CD14-positive monocyte (primary cell): ENCODE results near the gene CDCP2. TPM values are rescaled to one million over a fixed set of nuclear protein-coding genes. Genes with fewer than 3 reads are reported as not detected.

Experiments used
- DNase-seq, 3 donors: peaks; one replicate each; pipeline ENCODE4 v3.0.0-alpha.2; 2011 to 2022
- H2AFZ ChIP-seq: 2 replicates; pipeline ENCODE4 v1.6.0; 2012; ENCODE audit warnings: mild to moderate bottlenecking, low read depth, low read length, inconsistent platforms; ENCODE audit not compliant: insufficient read depth, poor library complexity, severe bottlenecking
- H3K27ac ChIP-seq, 2 donors: 1 replicate in 1 of 2; 2 replicates in 1 of 2; pipeline ENCODE4 v1.5.1; 2012 to 2013; ENCODE audit warnings: low read length in 2 of 2, control low read depth in 1 of 2, inconsistent platforms in 1 of 2, low read depth in 1 of 2, mild to moderate bottlenecking in 1 of 2
- H3K27me3 ChIP-seq, 2 donors: one replicate each; pipeline versions ENCODE4 v1.6.0 to v1.6.1; 2011 to 2013; ENCODE audit warnings: low read length in 2 of 2; ENCODE audit not compliant: control insufficient read depth in 2 of 2, insufficient read depth in 2 of 2
- H3K36me3 ChIP-seq, 2 donors: replicated peaks in 1 of 2; 1 replicate in 1 of 2; 2 replicates in 1 of 2; pipeline versions ENCODE4 v1.5.1 to v1.6.1; 2012 to 2013; ENCODE audit warnings: low read length in 2 of 2, control low read depth in 1 of 2, inconsistent platforms in 1 of 2, mild to moderate bottlenecking in 1 of 2; ENCODE audit not compliant: insufficient read depth in 2 of 2, control insufficient read depth in 1 of 2
- H3K4me1 ChIP-seq, 2 donors: 1 replicate in 1 of 2; 2 replicates in 1 of 2; pipeline versions ENCODE4 v1.5.1 to v1.6.1; 2012 to 2013; ENCODE audit warnings: low read length in 2 of 2, control low read depth in 1 of 2, inconsistent platforms in 1 of 2, mild to moderate bottlenecking in 1 of 2, moderate library complexity in 1 of 2; ENCODE audit not compliant: insufficient read depth in 2 of 2, control insufficient read depth in 1 of 2
- H3K4me2 ChIP-seq: replicated peaks from 2 replicates; pipeline ENCODE3; 2012; ENCODE audit warnings: low read length, moderate library complexity, mild to moderate bottlenecking; ENCODE audit not compliant: poor library complexity, severe bottlenecking; ENCODE audit errors: extremely low read depth
- H3K4me3 ChIP-seq, 3 experiments: fragments of 200-600 bp in 1 of 3; sonication (generic) in 1 of 3; replicated peaks in 1 of 3; 1 replicate in 2 of 3; 2 replicates in 1 of 3; pipeline ENCODE4 v1.5.1; 2011 to 2013; ENCODE audit warnings: low read length in 3 of 3, mild to moderate bottlenecking in 3 of 3, control low read depth in 2 of 3, low read depth in 2 of 3, inconsistent platforms in 1 of 3, moderate library complexity in 1 of 3
- H3K79me2 ChIP-seq: 2 replicates; pipeline ENCODE4 v1.6.0; 2012; ENCODE audit warnings: mild to moderate bottlenecking, control low read depth, inconsistent platforms, low read length, moderate library complexity; ENCODE audit not compliant: insufficient read depth
- H3K9ac ChIP-seq: 2 replicates; pipeline ENCODE4 v1.6.0; 2017; ENCODE audit warnings: low read length, mild to moderate bottlenecking; ENCODE audit not compliant: insufficient read depth, poor library complexity, severe bottlenecking
- H3K9me3 ChIP-seq, 2 donors: replicated peaks in 1 of 2; 1 replicate in 1 of 2; 2 replicates in 1 of 2; pipeline versions ENCODE4 v1.5.1 to v1.6.1; 2012 to 2013; ENCODE audit warnings: low read length in 2 of 2, control low read depth in 1 of 2; ENCODE audit not compliant: control insufficient read depth in 1 of 2, insufficient read depth in 1 of 2
- H4K20me1 ChIP-seq: 2 replicates; pipeline ENCODE4 v1.6.0; 2012; ENCODE audit warnings: mild to moderate bottlenecking, low read length, control low read depth, moderate library complexity; ENCODE audit not compliant: insufficient read depth
- H3K27ac Mint-ChIP-seq, 7 donors: one replicate each; pipeline ENCODE4 v1.8.0; 2020; ENCODE audit warnings: mild to moderate bottlenecking in 7 of 7, mixed read lengths in 7 of 7, moderate library complexity in 6 of 7, inconsistent platforms in 2 of 7
- H3K27me3 Mint-ChIP-seq, 3 donors: one replicate each; pipeline ENCODE4 v1.8.0; 2021 to 2022; ENCODE audit warnings: low read depth in 3 of 3, mild to moderate bottlenecking in 3 of 3, mixed read lengths in 3 of 3, moderate library complexity in 3 of 3, inconsistent platforms in 1 of 3
- H3K36me3 Mint-ChIP-seq, 2 donors: one replicate each; pipeline ENCODE4 v1.8.0; 2020; ENCODE audit warnings: mixed read lengths in 2 of 2, inconsistent platforms in 1 of 2, mild to moderate bottlenecking in 1 of 2
- H3K4me1 Mint-ChIP-seq: one replicate; pipeline ENCODE4 v1.8.0; 2020; ENCODE audit warnings: mild to moderate bottlenecking, mixed read lengths
- H3K4me3 Mint-ChIP-seq, 2 donors: one replicate each; pipeline ENCODE4 v1.8.0; 2020; ENCODE audit warnings: mild to moderate bottlenecking in 2 of 2, mixed read lengths in 2 of 2, moderate library complexity in 1 of 2
- H3K9me3 Mint-ChIP-seq, 7 donors: one replicate each; pipeline ENCODE4 v1.8.0; 2020 to 2022; ENCODE audit warnings: mixed read lengths in 7 of 7, mild to moderate bottlenecking in 6 of 7, moderate library complexity in 6 of 7, inconsistent platforms in 2 of 7
- WGBS: methylation state at CpG from one replicate; pipeline ENCODE4 v1.1.5; 2013; ENCODE audit warnings: missing lambda C conversion rate; ENCODE audit not compliant: insufficient coverage; 5-methylcytosine and 5-hydroxymethylcytosine counted together
- intact Hi-C, 2 donors: fragments of 100-400 bp; cut with micrococcal nuclease; formaldehyde crosslinking; loops; one replicate each; pipeline versions ENCODE4 v1.15.0 to v1.15.1; 2023
- polyA plus RNA-seq, 3 donors: library from polyadenylated mRNA; depleted of rRNA in 1 of 3; unstranded in 2 of 3; stranded (reverse) in 1 of 3; fragments of 300-500 nt in 2 of 3; fragments of >200 nt in 1 of 3; fragmentation: Illumina TruSeq in 2 of 3; gene quantifications; 1 replicate in 2 of 3; 2 replicates in 1 of 3; pipeline ENCODE4 v1.2.3, GENCODE V29; 2012 to 2021
- TF ChIP-seq, protein P1 (sequence below): fragments of 200-600 bp; IDR thresholded peaks from one replicate; pipeline ENCODE4 v1.8.0; 2022; ENCODE audit warnings: antibody characterized with exemption, mild to moderate bottlenecking

CDCP2 gene
- polyA plus RNA-seq, 3 donors = 0.09 TPM; not detected in 2

DNA sequence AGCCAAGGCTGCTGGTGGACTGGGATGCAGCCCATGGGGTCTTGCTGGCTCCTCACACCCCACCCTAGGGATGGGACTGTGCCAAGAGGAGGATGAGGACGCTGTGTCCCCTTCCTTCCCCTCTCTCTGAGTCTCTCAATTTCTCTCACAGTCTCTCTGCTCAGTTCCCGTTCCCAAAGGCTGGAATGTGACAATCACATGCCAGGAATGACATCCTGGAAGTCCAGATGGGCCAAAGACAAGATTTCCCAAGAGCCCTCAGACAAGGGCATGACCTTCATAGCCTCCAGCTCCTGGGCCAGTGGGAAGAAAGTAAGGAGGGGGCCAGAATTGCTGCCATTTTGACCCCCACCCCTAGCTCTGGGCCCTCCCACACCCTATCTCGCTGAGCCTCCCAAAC is 7.6 kb upstream of the CDCP2 start:
- 100% methylated on average over 1 of the region's 3 CpGs for WGBS
- Histone ChIP-seq H3K4me1 (no peaks in the 10 kb centered on the region), H3K9me3 (no peaks in the 10 kb centered on the region), H4K20me1 (no peaks in the 10 kb centered on the region), H3K79me2 (no peaks in the 10 kb centered on the region), H3K27me3 (no peaks in the 10 kb centered on the region), H3K4me3 (no peak overlapping the region), H3K4me2 (no peak overlapping the region), H2AFZ (no peak overlapping the region), H3K36me3 (no peaks in the 10 kb centered on the region), H3K9ac (no peak overlapping the region), H3K27ac (no peak overlapping the region)
- no peak overlapping the region for H3K4me3 Mint-ChIP-seq
- H3K36me3 Mint-ChIP-seq = no peaks in the 10 kb centered on the region
- peak overlapping the region in 1 of 7 donors; percentile 1 for H3K27ac Mint-ChIP-seq
- TF ChIP-seq, protein P1, sequence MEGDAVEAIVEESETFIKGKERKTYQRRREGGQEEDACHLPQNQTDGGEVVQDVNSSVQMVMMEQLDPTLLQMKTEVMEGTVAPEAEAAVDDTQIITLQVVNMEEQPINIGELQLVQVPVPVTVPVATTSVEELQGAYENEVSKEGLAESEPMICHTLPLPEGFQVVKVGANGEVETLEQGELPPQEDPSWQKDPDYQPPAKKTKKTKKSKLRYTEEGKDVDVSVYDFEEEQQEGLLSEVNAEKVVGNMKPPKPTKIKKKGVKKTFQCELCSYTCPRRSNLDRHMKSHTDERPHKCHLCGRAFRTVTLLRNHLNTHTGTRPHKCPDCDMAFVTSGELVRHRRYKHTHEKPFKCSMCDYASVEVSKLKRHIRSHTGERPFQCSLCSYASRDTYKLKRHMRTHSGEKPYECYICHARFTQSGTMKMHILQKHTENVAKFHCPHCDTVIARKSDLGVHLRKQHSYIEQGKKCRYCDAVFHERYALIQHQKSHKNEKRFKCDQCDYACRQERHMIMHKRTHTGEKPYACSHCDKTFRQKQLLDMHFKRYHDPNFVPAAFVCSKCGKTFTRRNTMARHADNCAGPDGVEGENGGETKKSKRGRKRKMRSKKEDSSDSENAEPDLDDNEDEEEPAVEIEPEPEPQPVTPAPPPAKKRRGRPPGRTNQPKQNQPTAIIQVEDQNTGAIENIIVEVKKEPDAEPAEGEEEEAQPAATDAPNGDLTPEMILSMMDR = no peak
- peaks cover 5% of the 10 kb centered on the region for H3K4me1 Mint-ChIP-seq
- H3K27me3 Mint-ChIP-seq = peaks cover 0 to 3% (median 0%) of the 10 kb centered on the region in 3 donors
- H3K9me3 Mint-ChIP-seq = peaks cover 0 to 4% (median 1%) of the 10 kb centered on the region in 7 donors
- DNase-seq = no peak
- intact Hi-C loops = no loop called here

- Histone ChIP-seq H2AFZ (no peak overlapping the region), H3K9ac (no peak overlapping the region), H3K27ac (no peak overlapping the region), H3K79me2 (no peaks in the 10 kb centered on the region), H4K20me1 (no peaks in the 10 kb centered on the region), H3K4me2 (no peak overlapping the region), H3K27me3 (no peaks in the 10 kb centered on the region), H3K4me3 (no peak overlapping the region), H3K4me1 (no peaks in the 10 kb centered on the region), H3K36me3 (no peaks in the 10 kb centered on the region), H3K9me3 (no peaks in the 10 kb centered on the region)
- DNase-seq = no peak
- intact Hi-C loops = no loop called here
- 71% methylated on average over 3 of the region's 4 CpGs for WGBS
- H3K9me3 Mint-ChIP-seq = peaks cover 0 to 6% (median 1%) of the 10 kb centered on the region in 7 donors
- peaks cover 5% of the 10 kb centered on the region for H3K4me1 Mint-ChIP-seq
- H3K4me3 Mint-ChIP-seq = no peak overlapping the region
- peaks cover 0 to 3% (median 0%) of the 10 kb centered on the region in 3 donors for H3K27me3 Mint-ChIP-seq
- peak overlapping the region in 1 of 7 donors; percentile 1 for H3K27ac Mint-ChIP-seq
- no peaks in the 10 kb centered on the region for H3K36me3 Mint-ChIP-seq
- TF ChIP-seq, protein P1 = no peak
Observed at GRCh38 chr1:54159733-54160316, 7.0 kb upstream of the CDCP2 start.
